ENCODE results near the gene EPHB2.

- TF ChIP-seq CTCF (conservative IDR thresholded peaks at IDR 0.05; ENCODE audit: low read depth, low read length) (no peak), POLR2A (IDR thresholded peaks at IDR 0.05; ENCODE audit: low read depth, low read length) (no peak), RFX5 (IDR thresholded peaks at IDR 0.05; ENCODE audit: low read depth, low read length) (no peak), NFE2L2 (IDR thresholded peaks at IDR 0.05; ENCODE audit: low read depth, low read length) (no peak)
Measured at GRCh38 chr1:22857661-22858060, 147.0 kb downstream of the EPHB2 start.

Measured in IMR-90 (cell line).